Type B pancreatic cell (in vitro differentiated cells): ENCODE data around the gene AK9. TPM values are rescaled to one million over a fixed set of nuclear protein-coding genes. Genes with fewer than 3 reads are reported as not detected.

Experiments used
- DNase-seq: peaks from one replicate; pipeline ENCODE4 v3.0.0; 2021; ENCODE audit warnings: mixed read lengths; ENCODE audit not compliant: unreplicated experiment; ENCODE audit errors: extremely low spot score
- H3K27ac Mint-ChIP-seq: 2 replicates; pipeline ENCODE4 v1.8.0; 2021; ENCODE audit warnings: mild to moderate bottlenecking, mixed read lengths
- H3K27me3 Mint-ChIP-seq: 2 replicates; pipeline ENCODE4 v1.8.0; 2021; ENCODE audit warnings: mixed read lengths
- H3K36me3 Mint-ChIP-seq: 2 replicates; pipeline ENCODE4 v1.8.0; 2021; ENCODE audit warnings: mixed read lengths
- H3K4me1 Mint-ChIP-seq: one replicate; pipeline ENCODE4 v1.8.0; 2021; ENCODE audit warnings: mixed read lengths; ENCODE audit not compliant: unreplicated experiment
- H3K4me3 Mint-ChIP-seq: 2 replicates; pipeline ENCODE4 v1.8.0; 2021; ENCODE audit warnings: mild to moderate bottlenecking, mixed read lengths
- H3K9me3 Mint-ChIP-seq: 2 replicates; pipeline ENCODE4 v1.8.0; 2021; ENCODE audit warnings: mixed read lengths
- CTCF ChIP-seq: fragments of 200-600 bp; sonication (generic); conservative IDR thresholded peaks from 2 replicates; pipeline ENCODE4 v1.5.0; 2021; ENCODE audit warnings: antibody characterized with exemption, mild to moderate bottlenecking
- total RNA-seq: library from RNA; stranded (reverse); gene quantifications from 2 replicates; pipeline ENCODE4 v1.2.1, GENCODE V29; 2021; ENCODE audit warnings: low replicate concordance

AK9 gene
- total RNA-seq, 1 donor from 2014 or later, result 8.1 TPM

- H3K4me3 Mint-ChIP-seq, result no peak overlapping the region
- DNase-seq, result no peak
- H3K27ac Mint-ChIP-seq, result no peak overlapping the region
- H3K9me3 Mint-ChIP-seq, result no peaks in the 10 kb centered on the region
- H3K36me3 Mint-ChIP-seq, result no peaks in the 10 kb centered on the region
- H3K27me3 Mint-ChIP-seq, result no peaks in the 10 kb centered on the region
- TF ChIP-seq CTCF, result no peak
- peaks cover 30% of the 10 kb centered on the region for H3K4me1 Mint-ChIP-seq
Observed at GRCh38 chr6:109493865-109494264, 197.1 kb downstream of the AK9 start.

DNA sequence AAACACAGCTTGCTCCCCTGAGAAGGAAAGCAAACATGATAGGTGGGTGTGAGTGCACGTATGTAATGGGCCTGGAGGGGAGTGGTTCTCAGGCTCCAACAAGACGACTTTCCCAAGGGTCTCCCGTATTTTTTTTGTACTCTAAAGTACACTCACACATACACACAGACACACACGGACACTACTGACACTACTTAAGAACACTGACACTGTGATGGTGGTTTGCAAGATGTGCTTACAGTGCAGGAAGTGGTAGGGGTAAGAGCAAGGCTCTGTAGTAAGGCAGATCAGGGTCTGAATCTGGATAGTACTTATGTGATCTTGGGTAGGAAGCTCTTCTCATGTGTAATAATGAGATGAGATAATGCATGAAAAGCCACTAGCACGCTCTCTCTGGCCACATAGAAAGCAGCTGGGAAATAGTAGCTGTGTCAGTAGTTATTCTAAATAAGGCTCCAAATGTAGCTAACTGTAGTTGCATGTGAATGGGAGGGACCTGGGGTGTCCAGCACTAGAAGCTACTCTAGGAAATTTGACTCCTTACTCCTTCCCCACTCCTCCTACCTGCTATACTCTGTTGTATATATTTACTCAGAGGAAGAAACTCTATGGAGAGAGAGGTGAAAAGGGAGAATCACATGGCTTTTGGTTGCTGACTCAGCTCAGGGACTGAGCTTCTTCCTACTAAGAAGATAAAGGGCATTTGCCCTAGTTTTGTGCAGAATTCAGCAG, 199.6 kb downstream of the AK9 start:
- TF ChIP-seq CTCF, result no peak
- DNase-seq, result no peak
- Mint-ChIP-seq H3K9me3 (no peaks in the 10 kb centered on the region), H3K4me3 (no peak overlapping the region), H3K36me3 (no peaks in the 10 kb centered on the region), H3K27ac (no peak overlapping the region), H3K4me1 (peaks cover 21% of the 10 kb centered on the region), H3K27me3 (no peaks in the 10 kb centered on the region)

DNA sequence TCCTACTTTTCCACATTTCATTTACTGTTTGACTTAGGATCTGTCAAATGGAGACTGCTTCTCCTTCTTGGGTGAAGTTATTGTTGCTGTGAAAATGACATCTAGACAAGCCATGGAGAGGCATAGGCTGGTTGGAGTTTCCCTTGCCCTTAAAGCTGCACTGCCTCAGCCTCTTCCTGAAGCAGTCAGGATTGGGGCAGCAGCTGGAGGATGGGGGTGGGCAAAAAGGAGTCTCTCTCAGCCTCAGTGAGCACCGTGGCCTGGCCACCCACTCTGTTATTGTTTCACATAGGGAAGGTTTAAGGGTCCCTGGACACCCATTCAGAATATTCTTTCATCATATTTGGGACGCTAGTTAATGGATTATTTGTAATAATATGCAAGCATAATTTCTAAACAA, 200.3 kb downstream of the AK9 start:
- no peak for DNase-seq
- H3K4me1 Mint-ChIP-seq, result peaks cover 15% of the 10 kb centered on the region
- H3K27ac Mint-ChIP-seq, result no peak overlapping the region
- TF ChIP-seq CTCF, result no peak
- no peaks in the 10 kb centered on the region for H3K9me3 Mint-ChIP-seq
- no peak overlapping the region for H3K4me3 Mint-ChIP-seq
- H3K36me3 Mint-ChIP-seq, result no peaks in the 10 kb centered on the region
- no peaks in the 10 kb centered on the region for H3K27me3 Mint-ChIP-seq

DNA sequence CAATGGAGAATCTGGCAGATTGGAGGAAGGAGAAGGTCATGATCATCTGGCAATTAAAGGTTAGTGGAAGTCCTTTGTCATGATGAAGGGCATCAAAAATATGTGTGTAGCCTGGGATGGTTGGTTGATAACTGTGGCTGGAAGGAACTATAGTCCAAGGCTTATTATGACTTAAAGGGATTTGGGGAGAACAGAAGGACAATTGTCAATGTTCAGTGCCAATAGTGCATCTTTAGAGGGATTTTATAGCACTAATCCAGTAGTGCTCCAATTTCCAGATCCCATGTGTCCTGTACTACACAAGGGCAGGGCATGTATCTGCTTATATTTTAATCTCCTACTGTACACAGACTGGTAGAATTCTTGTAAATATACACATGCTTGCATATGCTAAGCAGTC, 203.0 kb downstream of the AK9 start:
- no peak overlapping the region for H3K27ac Mint-ChIP-seq
- no peaks in the 10 kb centered on the region for H3K9me3 Mint-ChIP-seq
- DNase-seq, result no peak
- H3K4me1 Mint-ChIP-seq, result peaks cover 15% of the 10 kb centered on the region
- TF ChIP-seq CTCF, result no peak
- no peaks in the 10 kb centered on the region for H3K36me3 Mint-ChIP-seq
- no peaks in the 10 kb centered on the region for H3K27me3 Mint-ChIP-seq
- no peak overlapping the region for H3K4me3 Mint-ChIP-seq

DNA sequence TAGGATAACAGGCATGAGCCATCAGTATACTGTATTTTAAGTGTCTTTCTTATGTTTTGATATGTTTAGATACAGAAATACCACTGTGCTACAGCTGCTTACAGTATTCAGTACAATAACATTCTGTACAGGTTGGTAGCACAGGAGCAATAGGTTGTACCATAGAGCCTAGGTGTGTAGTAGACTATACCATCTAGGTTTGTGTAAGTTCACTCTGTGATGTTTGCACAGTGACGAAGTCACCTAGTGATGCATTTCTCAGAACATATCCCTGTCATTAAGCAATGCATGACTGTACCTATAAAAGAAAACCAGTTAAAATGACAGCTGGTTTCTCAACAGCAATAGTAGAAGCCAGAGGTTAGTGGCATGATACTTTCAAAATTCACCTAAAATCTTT, 204.9 kb downstream of the AK9 start:
- Mint-ChIP-seq H3K27me3 (no peaks in the 10 kb centered on the region), H3K27ac (peak overlapping the region; percentile 85), H3K4me1 (peaks cover 19% of the 10 kb centered on the region), H3K4me3 (peak overlapping the region; percentile 42), H3K9me3 (no peaks in the 10 kb centered on the region), H3K36me3 (peaks cover 12% of the 10 kb centered on the region)
- TF ChIP-seq CTCF, result no peak
- no peak for DNase-seq
